HepG2 (cell line): Measurements from ENCODE around the gene B4GALT5. TPM values are rescaled to one million over a fixed set of nuclear protein-coding genes. Genes with fewer than 3 reads are reported as not detected.
A peak's percentile ranks its signal among the peaks of the same experiment; 100 is the strongest.

ENCODE experiments used
- BHLHE40 ChIP-seq: IDR thresholded peaks from 2 replicates; pipeline ENCODE4 v1.6.1; 2011; ENCODE audit warnings: low read length, improper control_type of control experiment
- CHCHD3 ChIP-seq: sonication (generic); formaldehyde crosslinking; IDR thresholded peaks from 2 replicates; pipeline ENCODE4 v1.8.0; 2022; ENCODE audit warnings: mild to moderate bottlenecking, missing genetic modification reagents, moderate library complexity
- GABPA ChIP-seq, 2 experiments: IDR thresholded peaks; 2 replicates each; pipeline ENCODE4 v1.6.1; 2011 to 2016; ENCODE audit warnings: low read depth in 2 of 2, low read length in 1 of 2, missing biosample characterization in 1 of 2, missing genetic modification characterization in 1 of 2
- KDM2A ChIP-seq: sonication (generic); formaldehyde crosslinking; IDR thresholded peaks from 2 replicates; pipeline ENCODE4 v1.4.0; 2020; ENCODE audit warnings: low read depth, missing genetic modification reagents, borderline replicate concordance
- KDM6A ChIP-seq: IDR thresholded peaks from 2 replicates; pipeline ENCODE4 v1.6.1; 2016; ENCODE audit warnings: low read depth
- NAIF1 ChIP-seq: sonication (generic); formaldehyde crosslinking; IDR thresholded peaks from 2 replicates; pipeline ENCODE4 v1.5.0; 2020; ENCODE audit warnings: mild to moderate bottlenecking, missing genetic modification reagents, borderline replicate concordance
- POLR2G ChIP-seq: fragments of 200-400 bp; formaldehyde crosslinking; IDR thresholded peaks from 2 replicates; pipeline ENCODE4 v1.6.1; 2018; ENCODE audit warnings: mild to moderate bottlenecking, low read depth, low read length, moderate library complexity
- SRY ChIP-seq: sonication (generic); formaldehyde crosslinking; IDR thresholded peaks from 2 replicates; pipeline ENCODE4 v1.8.0; 2022; ENCODE audit warnings: mild to moderate bottlenecking, missing genetic modification reagents
- ZNF235 ChIP-seq: sonication (generic); formaldehyde crosslinking; IDR thresholded peaks from 2 replicates; pipeline ENCODE4 v1.8.1; 2023; ENCODE audit warnings: mild to moderate bottlenecking, missing genetic modification reagents, borderline replicate concordance
- ZNF619 ChIP-seq: sonication (generic); formaldehyde crosslinking; IDR thresholded peaks from 2 replicates; pipeline ENCODE4 v1.4.0; 2020; ENCODE audit warnings: mild to moderate bottlenecking, missing genetic modification reagents
- polyA plus RNA-seq, 8 experiments: library from polyadenylated mRNA; depleted of rRNA in 3 of 8; stranded (reverse) in 7 of 8; unstranded in 1 of 8; fragments of >200 nt; fragmentation: Illumina TruSeq in 4 of 8; extraction: Trizol in 4 of 8; gene quantifications; 2 replicates each; pipeline versions ENCODE4 v1.2.1 to v1.2.3, GENCODE V29; 2011 to 2016; ENCODE audit warnings: low read depth in 4 of 8, missing spikeins in 1 of 8, mixed read lengths in 1 of 8; ENCODE audit not compliant: insufficient read depth in 1 of 8
- total RNA-seq, 5 experiments: library from RNA; depleted of rRNA; stranded (reverse); fragments of >200 nt; fragmentation: Illumina TruSeq; extraction: Trizol; gene quantifications; 2 replicates each; pipeline ENCODE4 v1.2.3, GENCODE V29; 2016; ENCODE audit warnings: low read depth in 1 of 5
- TF ChIP-seq, protein P1 (sequence below): sonication (generic); formaldehyde crosslinking; IDR thresholded peaks from 2 replicates; pipeline ENCODE4 v1.9.0; 2021; ENCODE audit warnings: missing genetic modification reagents, mild to moderate bottlenecking, borderline replicate concordance
- TF ChIP-seq, protein P2 (sequence below): sonication (generic); formaldehyde crosslinking; IDR thresholded peaks from 2 replicates; pipeline ENCODE4 v1.4.0; 2020; ENCODE audit warnings: missing genetic modification reagents; ENCODE audit errors: not compliant biosample characterization
- TF ChIP-seq, protein P3 (sequence below): sonication (generic); formaldehyde crosslinking; IDR thresholded peaks from 2 replicates; pipeline ENCODE4 v1.9.0; 2021; ENCODE audit warnings: mild to moderate bottlenecking, missing genetic modification reagents
- TF ChIP-seq, protein P4 (sequence below): sonication (generic); formaldehyde crosslinking; conservative IDR thresholded peaks from 2 replicates; pipeline ENCODE4 v1.4.0; 2020; ENCODE audit warnings: missing genetic modification reagents
- TF ChIP-seq, protein P5 (sequence below): sonication (generic); formaldehyde crosslinking; IDR thresholded peaks from 2 replicates; pipeline ENCODE4 v1.5.1; 2020; ENCODE audit warnings: missing genetic modification reagents, mild to moderate bottlenecking, borderline replicate concordance

The B4GALT5 gene
- total and polyA plus RNA-seq, 2 of the 13 experiments (the other 11 are each of a cell fraction or from before 2014, with no cell fraction given): 27.3 to 30.9 TPM

DNA sequence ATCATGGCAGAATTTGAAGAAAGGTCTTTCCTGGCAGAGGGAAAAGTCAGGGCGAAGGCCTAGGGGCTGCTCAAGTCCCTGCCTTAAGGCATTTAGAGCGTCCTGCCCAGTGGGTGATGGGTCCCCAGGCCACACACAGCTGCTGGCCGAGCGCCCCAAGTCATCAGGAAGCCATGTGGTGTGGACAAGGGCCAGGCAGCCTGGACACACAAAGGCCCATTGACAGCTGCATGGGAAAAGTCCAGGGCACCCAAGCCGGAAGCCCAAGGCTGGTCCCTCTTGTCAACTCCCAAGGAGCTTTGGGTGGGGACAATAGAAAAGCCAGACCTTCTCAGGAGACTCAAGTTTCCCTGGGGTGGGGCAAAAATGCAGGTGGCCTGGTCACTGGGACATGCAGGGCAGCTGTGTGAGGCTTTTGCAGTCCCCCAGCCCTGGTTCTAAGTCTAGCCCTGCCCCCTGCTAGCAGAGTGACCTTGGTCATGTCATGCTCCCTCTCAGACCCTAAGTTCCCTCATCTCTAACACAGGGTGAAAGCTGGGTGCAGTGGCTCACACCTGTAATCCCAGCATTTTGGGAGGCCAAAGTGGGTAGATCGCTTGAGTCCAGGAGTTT lies 101.4 kb downstream of the B4GALT5 start (continued):
- TF ChIP-seq, protein P1, sequence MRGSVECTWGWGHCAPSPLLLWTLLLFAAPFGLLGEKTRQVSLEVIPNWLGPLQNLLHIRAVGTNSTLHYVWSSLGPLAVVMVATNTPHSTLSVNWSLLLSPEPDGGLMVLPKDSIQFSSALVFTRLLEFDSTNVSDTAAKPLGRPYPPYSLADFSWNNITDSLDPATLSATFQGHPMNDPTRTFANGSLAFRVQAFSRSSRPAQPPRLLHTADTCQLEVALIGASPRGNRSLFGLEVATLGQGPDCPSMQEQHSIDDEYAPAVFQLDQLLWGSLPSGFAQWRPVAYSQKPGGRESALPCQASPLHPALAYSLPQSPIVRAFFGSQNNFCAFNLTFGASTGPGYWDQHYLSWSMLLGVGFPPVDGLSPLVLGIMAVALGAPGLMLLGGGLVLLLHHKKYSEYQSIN: no peak
- no peak for TF ChIP-seq SRY (CRISPR knock-in tag)
- TF ChIP-seq KDM6A (CRISPR knock-in tag): no peak
- TF ChIP-seq ZNF619: no peak
- no peak for TF ChIP-seq NAIF1 (CRISPR knock-in tag)
- TF ChIP-seq, protein P2, sequence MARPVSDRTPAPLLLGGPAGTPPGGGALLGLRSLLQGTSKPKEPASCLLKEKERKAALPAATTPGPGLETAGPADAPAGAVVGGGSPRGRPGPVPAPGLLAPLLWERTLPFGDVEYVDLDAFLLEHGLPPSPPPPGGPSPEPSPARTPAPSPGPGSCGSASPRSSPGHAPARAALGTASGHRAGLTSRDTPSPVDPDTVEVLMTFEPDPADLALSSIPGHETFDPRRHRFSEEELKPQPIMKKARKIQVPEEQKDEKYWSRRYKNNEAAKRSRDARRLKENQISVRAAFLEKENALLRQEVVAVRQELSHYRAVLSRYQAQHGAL: peak; percentile 74
- TF ChIP-seq GABPA (IDR thresholded peaks at IDR 0.05; ENCODE audit: low read depth, low read length): no peak
- no peak for TF ChIP-seq GABPA (CRISPR knock-in tag; IDR thresholded peaks at IDR 0.05; ENCODE audit: low read depth)
- no peak for TF ChIP-seq ZNF235
- no peak for TF ChIP-seq BHLHE40
- TF ChIP-seq POLR2G: 0 out of 2 replicates have a peak, but pooled peaks have one; percentile 31
- TF ChIP-seq KDM2A (CRISPR knock-in tag): no peak; the same call in 1 of the 2 replicates
- TF ChIP-seq, protein P3, sequence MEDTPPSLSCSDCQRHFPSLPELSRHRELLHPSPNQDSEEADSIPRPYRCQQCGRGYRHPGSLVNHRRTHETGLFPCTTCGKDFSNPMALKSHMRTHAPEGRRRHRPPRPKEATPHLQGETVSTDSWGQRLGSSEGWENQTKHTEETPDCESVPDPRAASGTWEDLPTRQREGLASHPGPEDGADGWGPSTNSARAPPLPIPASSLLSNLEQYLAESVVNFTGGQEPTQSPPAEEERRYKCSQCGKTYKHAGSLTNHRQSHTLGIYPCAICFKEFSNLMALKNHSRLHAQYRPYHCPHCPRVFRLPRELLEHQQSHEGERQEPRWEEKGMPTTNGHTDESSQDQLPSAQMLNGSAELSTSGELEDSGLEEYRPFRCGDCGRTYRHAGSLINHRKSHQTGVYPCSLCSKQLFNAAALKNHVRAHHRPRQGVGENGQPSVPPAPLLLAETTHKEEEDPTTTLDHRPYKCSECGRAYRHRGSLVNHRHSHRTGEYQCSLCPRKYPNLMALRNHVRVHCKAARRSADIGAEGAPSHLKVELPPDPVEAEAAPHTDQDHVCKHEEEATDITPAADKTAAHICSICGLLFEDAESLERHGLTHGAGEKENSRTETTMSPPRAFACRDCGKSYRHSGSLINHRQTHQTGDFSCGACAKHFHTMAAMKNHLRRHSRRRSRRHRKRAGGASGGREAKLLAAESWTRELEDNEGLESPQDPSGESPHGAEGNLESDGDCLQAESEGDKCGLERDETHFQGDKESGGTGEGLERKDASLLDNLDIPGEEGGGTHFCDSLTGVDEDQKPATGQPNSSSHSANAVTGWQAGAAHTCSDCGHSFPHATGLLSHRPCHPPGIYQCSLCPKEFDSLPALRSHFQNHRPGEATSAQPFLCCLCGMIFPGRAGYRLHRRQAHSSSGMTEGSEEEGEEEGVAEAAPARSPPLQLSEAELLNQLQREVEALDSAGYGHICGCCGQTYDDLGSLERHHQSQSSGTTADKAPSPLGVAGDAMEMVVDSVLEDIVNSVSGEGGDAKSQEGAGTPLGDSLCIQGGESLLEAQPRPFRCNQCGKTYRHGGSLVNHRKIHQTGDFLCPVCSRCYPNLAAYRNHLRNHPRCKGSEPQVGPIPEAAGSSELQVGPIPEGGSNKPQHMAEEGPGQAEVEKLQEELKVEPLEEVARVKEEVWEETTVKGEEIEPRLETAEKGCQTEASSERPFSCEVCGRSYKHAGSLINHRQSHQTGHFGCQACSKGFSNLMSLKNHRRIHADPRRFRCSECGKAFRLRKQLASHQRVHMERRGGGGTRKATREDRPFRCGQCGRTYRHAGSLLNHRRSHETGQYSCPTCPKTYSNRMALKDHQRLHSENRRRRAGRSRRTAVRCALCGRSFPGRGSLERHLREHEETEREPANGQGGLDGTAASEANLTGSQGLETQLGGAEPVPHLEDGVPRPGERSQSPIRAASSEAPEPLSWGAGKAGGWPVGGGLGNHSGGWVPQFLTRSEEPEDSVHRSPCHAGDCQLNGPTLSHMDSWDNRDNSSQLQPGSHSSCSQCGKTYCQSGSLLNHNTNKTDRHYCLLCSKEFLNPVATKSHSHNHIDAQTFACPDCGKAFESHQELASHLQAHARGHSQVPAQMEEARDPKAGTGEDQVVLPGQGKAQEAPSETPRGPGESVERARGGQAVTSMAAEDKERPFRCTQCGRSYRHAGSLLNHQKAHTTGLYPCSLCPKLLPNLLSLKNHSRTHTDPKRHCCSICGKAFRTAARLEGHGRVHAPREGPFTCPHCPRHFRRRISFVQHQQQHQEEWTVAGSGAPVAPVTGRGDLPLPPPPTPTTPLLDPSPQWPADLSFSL (CRISPR knock-in tag): 0 out of 2 replicates have a peak, but pooled peaks have one; percentile 4
- TF ChIP-seq, protein P4, sequence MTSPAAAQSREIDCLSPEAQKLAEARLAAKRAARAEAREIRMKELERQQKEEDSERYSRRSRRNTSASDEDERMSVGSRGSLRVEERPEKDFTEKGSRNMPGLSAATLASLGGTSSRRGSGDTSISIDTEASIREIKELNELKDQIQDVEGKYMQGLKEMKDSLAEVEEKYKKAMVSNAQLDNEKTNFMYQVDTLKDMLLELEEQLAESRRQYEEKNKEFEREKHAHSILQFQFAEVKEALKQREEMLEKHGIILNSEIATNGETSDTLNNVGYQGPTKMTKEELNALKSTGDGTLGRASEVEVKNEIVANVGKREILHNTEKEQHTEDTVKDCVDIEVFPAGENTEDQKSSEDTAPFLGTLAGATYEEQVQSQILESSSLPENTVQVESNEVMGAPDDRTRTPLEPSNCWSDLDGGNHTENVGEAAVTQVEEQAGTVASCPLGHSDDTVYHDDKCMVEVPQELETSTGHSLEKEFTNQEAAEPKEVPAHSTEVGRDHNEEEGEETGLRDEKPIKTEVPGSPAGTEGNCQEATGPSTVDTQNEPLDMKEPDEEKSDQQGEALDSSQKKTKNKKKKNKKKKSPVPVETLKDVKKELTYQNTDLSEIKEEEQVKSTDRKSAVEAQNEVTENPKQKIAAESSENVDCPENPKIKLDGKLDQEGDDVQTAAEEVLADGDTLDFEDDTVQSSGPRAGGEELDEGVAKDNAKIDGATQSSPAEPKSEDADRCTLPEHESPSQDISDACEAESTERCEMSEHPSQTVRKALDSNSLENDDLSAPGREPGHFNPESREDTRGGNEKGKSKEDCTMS (CRISPR knock-in tag): no peak
- no peak for TF ChIP-seq CHCHD3
- TF ChIP-seq, protein P5, sequence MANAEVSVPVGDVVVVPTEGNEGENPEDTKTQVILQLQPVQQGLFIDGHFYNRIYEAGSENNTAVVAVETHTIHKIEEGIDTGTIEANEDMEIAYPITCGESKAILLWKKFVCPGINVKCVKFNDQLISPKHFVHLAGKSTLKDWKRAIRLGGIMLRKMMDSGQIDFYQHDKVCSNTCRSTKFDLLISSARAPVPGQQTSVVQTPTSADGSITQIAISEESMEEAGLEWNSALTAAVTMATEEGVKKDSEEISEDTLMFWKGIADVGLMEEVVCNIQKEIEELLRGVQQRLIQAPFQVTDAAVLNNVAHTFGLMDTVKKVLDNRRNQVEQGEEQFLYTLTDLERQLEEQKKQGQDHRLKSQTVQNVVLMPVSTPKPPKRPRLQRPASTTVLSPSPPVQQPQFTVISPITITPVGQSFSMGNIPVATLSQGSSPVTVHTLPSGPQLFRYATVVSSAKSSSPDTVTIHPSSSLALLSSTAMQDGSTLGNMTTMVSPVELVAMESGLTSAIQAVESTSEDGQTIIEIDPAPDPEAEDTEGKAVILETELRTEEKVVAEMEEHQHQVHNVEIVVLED: no peak
